Measurements from ENCODE around the gene CREG2. TPM values are rescaled to one million over a fixed set of nuclear protein-coding genes. Genes with fewer than 3 reads are reported as not detected.

The CREG2 gene
- total RNA-seq, 4 donors from 2014 or later = not detected

GRCh38 chr2:101374821-101375561 lies 12.3 kb downstream of the CREG2 start:
- no peak for DNase-seq (ENCODE audit: low spot score in 2 of 2)
- 86 to 92% methylated on average over 7 of the region's 7 CpGs for WGBS, 2 donors
- H3K4me3 ChIP-seq (ENCODE audit: low read depth, poor library complexity, severe bottlenecking) = no peak overlapping the region
- intact Hi-C loops (cut with DNase I; ENCODE audit: low total_unique reads) = no loop called here
- TF ChIP-seq CTCF (IDR thresholded peaks at IDR 0.05) (no peak), POLR2A (IDR thresholded peaks at IDR 0.05) (no peak)

GRCh38 chr2:101372792-101373191 lies 14.5 kb downstream of the CREG2 start:
- H3K4me3 ChIP-seq (ENCODE audit: low read depth, poor library complexity, severe bottlenecking) = no peak overlapping the region
- 78 to 86% methylated on average over 1 of the region's 1 CpG for WGBS, 2 donors
- intact Hi-C loops (cut with DNase I; ENCODE audit: low total_unique reads) = no loop called here
- TF ChIP-seq POLR2A (IDR thresholded peaks at IDR 0.05) (no peak), CTCF (IDR thresholded peaks at IDR 0.05) (no peak)
- no peak for DNase-seq (ENCODE audit: low spot score in 2 of 2)

DNA sequence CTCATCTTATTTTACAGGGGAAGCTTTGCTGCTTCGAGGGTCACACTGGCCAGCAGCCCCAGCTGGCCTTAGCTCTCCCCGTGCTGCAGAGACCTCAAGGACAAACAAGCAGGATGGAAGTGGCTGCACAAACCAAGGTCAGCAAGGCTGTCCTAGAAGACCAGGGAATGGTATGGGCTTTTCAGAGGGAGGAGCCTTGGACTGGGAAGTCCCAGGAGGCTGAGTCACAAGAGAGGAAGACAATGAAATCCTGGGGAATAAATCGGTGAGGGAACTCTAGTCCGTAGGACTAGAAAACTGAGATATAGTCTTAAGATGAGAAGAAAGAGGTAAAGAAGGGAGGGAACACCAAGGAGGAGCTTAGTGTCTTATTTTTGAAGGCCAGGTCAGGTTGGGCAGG lies 15.7 kb downstream of the CREG2 start:
- TF ChIP-seq POLR2A (IDR thresholded peaks at IDR 0.05) (no peak), CTCF (IDR thresholded peaks at IDR 0.05) (no peak)
- intact Hi-C loops (cut with DNase I; ENCODE audit: low total_unique reads) = no loop called here
- 67% methylated on average over 4 of the region's 4 CpGs for WGBS, 2 donors
- no peak overlapping the region for H3K4me3 ChIP-seq (ENCODE audit: low read depth, poor library complexity, severe bottlenecking)
- DNase-seq (ENCODE audit: low spot score in 2 of 2) = no peak

GRCh38 chr2:101369100-101369499 lies 18.2 kb downstream of the CREG2 start:
- WGBS, 2 donors = 85 to 90% methylated on average over 4 of the region's 4 CpGs
- intact Hi-C loops (cut with DNase I; ENCODE audit: low total_unique reads) = no loop called here
- DNase-seq (ENCODE audit: low spot score in 2 of 2) = no peak
- TF ChIP-seq POLR2A (IDR thresholded peaks at IDR 0.05) (no peak), CTCF (IDR thresholded peaks at IDR 0.05) (no peak)
- no peak overlapping the region for H3K4me3 ChIP-seq (ENCODE audit: low read depth, poor library complexity, severe bottlenecking)

DNA sequence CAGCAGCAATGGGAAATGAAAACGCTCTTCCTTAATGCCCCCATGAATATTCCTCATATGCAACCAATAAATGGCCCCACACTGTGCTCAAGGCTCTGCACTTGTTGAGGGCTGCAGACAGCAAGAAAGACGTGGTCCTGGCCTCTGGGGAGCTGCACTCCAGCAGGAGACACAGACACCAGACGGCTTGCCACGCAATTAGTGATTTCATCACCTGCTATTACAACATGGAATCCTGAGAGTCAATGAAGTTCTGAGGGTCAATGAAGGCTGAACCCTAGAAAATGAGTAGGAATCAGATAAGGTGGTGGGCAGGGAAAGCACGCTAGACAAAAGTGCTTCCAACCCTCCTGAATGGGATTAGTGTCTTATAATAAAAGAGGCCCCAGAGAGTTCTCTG lies 18.9 kb downstream of the CREG2 start:
- H3K4me3 ChIP-seq (ENCODE audit: low read depth, poor library complexity, severe bottlenecking) = no peak overlapping the region
- no peak for DNase-seq (ENCODE audit: low spot score in 2 of 2)
- TF ChIP-seq CTCF (IDR thresholded peaks at IDR 0.05) (no peak), POLR2A (IDR thresholded peaks at IDR 0.05) (no peak)
- intact Hi-C loops (cut with DNase I; ENCODE audit: low total_unique reads) = no loop called here
- WGBS, 2 donors = 68 to 76% methylated on average over 5 of the region's 5 CpGs

DNA sequence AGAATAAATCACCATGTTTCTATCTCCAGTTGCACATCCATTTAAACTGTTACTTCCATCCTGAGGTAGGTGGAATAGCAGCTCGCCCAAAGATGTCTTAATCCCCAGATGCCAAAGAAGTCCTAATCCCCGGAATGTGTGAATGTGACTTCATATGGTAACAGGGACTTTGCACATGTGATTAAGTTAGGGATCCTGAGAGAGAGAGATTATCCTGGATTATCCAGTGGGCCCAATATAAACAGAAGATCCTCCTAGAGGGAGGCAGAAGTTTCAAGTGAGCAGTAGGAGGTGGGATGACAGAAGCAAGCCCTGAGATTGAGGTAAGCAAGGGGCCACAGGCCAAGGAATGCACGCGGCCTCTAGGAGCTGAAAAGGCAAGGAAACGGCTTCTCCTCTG lies 19.8 kb downstream of the CREG2 start:
- intact Hi-C loops (cut with DNase I; ENCODE audit: low total_unique reads) = no loop called here
- TF ChIP-seq POLR2A (IDR thresholded peaks at IDR 0.05) = no peak
- no peak for TF ChIP-seq CTCF (IDR thresholded peaks at IDR 0.05)
- 79 to 91% methylated on average over 5 of the region's 5 CpGs for WGBS, 2 donors
- DNase-seq (ENCODE audit: low spot score in 2 of 2) = no peak
- H3K4me3 ChIP-seq (ENCODE audit: low read depth, poor library complexity, severe bottlenecking) = no peak overlapping the region

Measured in lower leg skin (tissue), 4 donors.